Psoas muscle (tissue), 8 donors: ENCODE data around the gene PACSIN3. TPM values are rescaled to one million over a fixed set of nuclear protein-coding genes. Genes with fewer than 3 reads are reported as not detected.
"Not testable (repeated sequence)": the region's sequence is repeated elsewhere in the genome, so short reads cannot be mapped to it uniquely, and the experiment has no call there.

ENCODE experiments used
- ATAC-seq, 4 donors: fragments of 200-7000 bp; cut with Tn5 transposase; one replicate each; pipeline ENCODE4 v1.9.1; 2020; ENCODE audit warnings: moderate library complexity in 3 of 4, mild to moderate bottlenecking in 2 of 4
- DNase-seq, 2 donors: peaks; one replicate each; pipeline ENCODE4 v3.0.0-alpha.2; 2020
- H3K27ac ChIP-seq: fragments of 200-600 bp; one replicate; pipeline ENCODE4 v1.8.0; 2022
- H3K27me3 ChIP-seq, 3 donors: fragments of 200-600 bp in 1 of 3; one replicate each; pipeline versions ENCODE4 v1.6.1 to v1.8.0; 2013 to 2022; ENCODE audit warnings: low read length in 2 of 3, mild to moderate bottlenecking in 2 of 3, moderate library complexity in 1 of 3; ENCODE audit not compliant: insufficient read depth in 3 of 3
- H3K36me3 ChIP-seq, 2 donors: fragments of 200-600 bp in 1 of 2; one replicate each; pipeline versions ENCODE4 v1.6.1 to v1.8.0; 2013 to 2022; ENCODE audit warnings: low read depth in 1 of 2, mild to moderate bottlenecking in 1 of 2, moderate library complexity in 1 of 2; ENCODE audit not compliant: insufficient read depth in 1 of 2
- H3K4me1 ChIP-seq: fragments of 200-600 bp; one replicate; pipeline ENCODE4 v1.8.0; 2022
- H3K4me3 ChIP-seq: fragments of 200-600 bp; one replicate; pipeline ENCODE4 v1.8.0; 2022; ENCODE audit warnings: mild to moderate bottlenecking
- H3K9me3 ChIP-seq: fragments of 200-600 bp; one replicate; pipeline ENCODE4 v1.8.0; 2022
- WGBS, 3 donors: extraction: QIAGEN DNeasy Blood & Tissue Kit; methylation state at CpG; one replicate each; pipeline versions ENCODE4 v1.1.6 to v1.1.7; 2013; 5-methylcytosine and 5-hydroxymethylcytosine counted together
- intact Hi-C, 2 donors: fragments of 100-400 bp; cut with DNase I; formaldehyde crosslinking; loops; one replicate each; pipeline versions ENCODE4 v1.11.0 to v1.14.2; 2022
- polyA plus RNA-seq, 3 donors: library from polyadenylated mRNA; stranded (reverse); fragments of 200-250 nt; gene quantifications; one replicate each; pipeline ENCODE4 v1.2.3, GENCODE V29; 2013
- total RNA-seq, 4 donors: library from RNA; stranded (reverse); fragmentation: NEBNext Ultra II Directional in 2 of 4; extraction: Animal tissue kit (Norgen Biotek cat#: 25700) in 2 of 4; gene quantifications; one replicate each; pipeline versions ENCODE4 v1.2.1 to v1.2.4, GENCODE V29; 2021 to 2023
- TF ChIP-seq, protein P1 (sequence below): fragments of 200-600 bp; IDR thresholded peaks from one replicate; pipeline ENCODE4 v1.8.0; 2022; ENCODE audit warnings: antibody characterized with exemption
- donor health status: healthy with polysubstance abuse.
- donor health status: DM: no; HTN: no; CAD: no; lungs with moderate emphysema.
- donor health status: Bipolar disorder and iron deficiency.
- donor health status: healthy.
- donor health status: DM: yes; HTN: yes; CAD: no.
- donor health status: DM: no; HTN: no; CAD: no.
- donor health status: DM: no; HTN: no; CAD: no.
- donor health status: DM: yes; HTN: yes; CAD: no.

PACSIN3 gene
- total and polyA plus RNA-seq, 7 donors = 90.4 to 430 (median 284) TPM

DNA sequence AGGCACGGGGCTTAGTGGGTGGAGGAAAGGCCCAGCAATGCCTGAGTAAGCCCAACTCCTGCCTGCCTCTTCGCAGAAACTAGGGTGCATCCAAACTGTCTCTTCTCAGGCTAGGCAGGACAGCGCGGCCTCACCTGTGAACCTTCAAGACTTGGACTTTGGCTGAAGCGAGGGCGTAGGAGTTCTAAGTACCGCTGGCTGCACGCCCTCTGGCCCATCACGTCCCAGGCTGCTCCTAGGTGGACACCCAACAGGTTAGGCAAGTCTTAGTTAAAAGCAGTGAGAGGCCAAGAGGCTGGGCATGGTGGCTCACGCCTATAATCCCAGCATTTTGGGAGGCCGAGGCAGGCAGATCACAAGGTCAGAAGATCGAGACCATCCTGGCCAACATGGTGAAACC, 26.7 kb upstream of the PACSIN3 start:
- peak overlapping the region; percentile 92 for H3K27ac ChIP-seq
- ATAC-seq (no peak), DNase-seq (no peak)
- H3K4me1 ChIP-seq = peaks cover 23% of the 10 kb centered on the region
- intact Hi-C loops = no loop called here
- H3K27me3 ChIP-seq = no peaks in the 10 kb centered on the region
- H3K36me3 ChIP-seq = peaks cover 0 to 11% of the 10 kb centered on the region in 2 donors
- H3K9me3 ChIP-seq = no peaks in the 10 kb centered on the region
- TF ChIP-seq, protein P1, sequence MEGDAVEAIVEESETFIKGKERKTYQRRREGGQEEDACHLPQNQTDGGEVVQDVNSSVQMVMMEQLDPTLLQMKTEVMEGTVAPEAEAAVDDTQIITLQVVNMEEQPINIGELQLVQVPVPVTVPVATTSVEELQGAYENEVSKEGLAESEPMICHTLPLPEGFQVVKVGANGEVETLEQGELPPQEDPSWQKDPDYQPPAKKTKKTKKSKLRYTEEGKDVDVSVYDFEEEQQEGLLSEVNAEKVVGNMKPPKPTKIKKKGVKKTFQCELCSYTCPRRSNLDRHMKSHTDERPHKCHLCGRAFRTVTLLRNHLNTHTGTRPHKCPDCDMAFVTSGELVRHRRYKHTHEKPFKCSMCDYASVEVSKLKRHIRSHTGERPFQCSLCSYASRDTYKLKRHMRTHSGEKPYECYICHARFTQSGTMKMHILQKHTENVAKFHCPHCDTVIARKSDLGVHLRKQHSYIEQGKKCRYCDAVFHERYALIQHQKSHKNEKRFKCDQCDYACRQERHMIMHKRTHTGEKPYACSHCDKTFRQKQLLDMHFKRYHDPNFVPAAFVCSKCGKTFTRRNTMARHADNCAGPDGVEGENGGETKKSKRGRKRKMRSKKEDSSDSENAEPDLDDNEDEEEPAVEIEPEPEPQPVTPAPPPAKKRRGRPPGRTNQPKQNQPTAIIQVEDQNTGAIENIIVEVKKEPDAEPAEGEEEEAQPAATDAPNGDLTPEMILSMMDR = no peak
- no peak overlapping the region for H3K4me3 ChIP-seq
- 92 to 94% (median 94%) methylated on average over 12 of the region's 12 CpGs for WGBS, 3 donors

DNA sequence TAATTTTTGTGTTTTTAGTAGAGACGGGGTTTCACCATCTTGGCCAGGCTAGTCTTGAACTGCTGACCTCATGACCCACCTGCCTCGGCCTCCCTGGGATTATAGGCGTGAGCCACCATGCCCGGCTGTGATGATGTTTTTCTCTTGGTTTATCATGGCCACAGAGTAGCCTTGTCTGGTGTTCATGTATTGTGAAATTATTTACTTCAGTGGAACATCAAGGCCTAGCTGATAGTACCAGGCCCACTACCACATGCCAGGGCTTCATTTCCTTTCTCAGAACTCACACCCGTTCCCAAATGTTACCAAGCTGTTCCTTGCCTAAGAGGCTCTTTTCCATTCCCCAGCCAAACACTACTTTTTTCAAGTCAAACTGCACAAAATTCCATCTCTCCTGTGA, 22.4 kb upstream of the PACSIN3 start:
- Histone ChIP-seq H3K27me3 (no peaks in the 10 kb centered on the region), H3K4me3 (no peak overlapping the region), H3K4me1 (peaks cover 3% of the 10 kb centered on the region), H3K36me3 (no peaks in the 10 kb centered on the region), H3K9me3 (no peaks in the 10 kb centered on the region), H3K27ac (no peak overlapping the region)
- intact Hi-C loops = no loop called here
- WGBS, 3 donors = 74 to 79% (median 75%) methylated on average over 5 of the region's 5 CpGs
- no peak for ATAC-seq
- no peak for DNase-seq
- TF ChIP-seq, protein P1 = no peak

DNA sequence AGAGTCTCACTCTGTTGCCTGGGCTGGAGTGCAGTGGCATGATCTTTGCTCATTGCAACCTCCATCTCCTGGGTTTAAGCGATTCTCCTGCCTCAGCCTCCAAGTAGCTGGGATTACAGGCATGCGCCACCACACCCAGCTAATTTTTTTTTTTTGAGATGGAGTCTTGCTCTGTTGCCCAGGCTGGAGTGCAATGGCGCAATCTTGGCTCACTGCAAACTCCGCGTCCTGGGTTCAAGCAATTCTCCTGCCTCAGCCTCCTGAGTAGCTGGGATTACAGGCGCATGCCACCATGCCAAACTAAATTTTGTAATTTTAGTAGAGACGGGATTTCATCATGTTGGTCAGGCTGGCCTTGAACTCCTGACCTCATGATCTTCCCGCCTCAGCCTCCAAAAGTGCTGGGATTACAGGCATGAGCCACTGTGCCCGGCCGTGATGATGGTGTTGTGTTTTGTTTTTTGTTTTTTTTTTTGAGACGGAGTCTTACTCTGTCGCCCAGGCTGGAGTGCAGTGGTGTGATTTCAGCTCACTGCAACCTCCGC, 21.8 kb upstream of the PACSIN3 start:
- DNase-seq, H3K27me3 ChIP-seq, H3K4me3 ChIP-seq, ATAC-seq, H3K4me1 ChIP-seq, H3K36me3 ChIP-seq, intact Hi-C loops, H3K27ac ChIP-seq, H3K9me3 ChIP-seq: not testable (repeated sequence)
- WGBS, 3 donors = 91 to 92% (median 92%) methylated on average over 13 of the region's 13 CpGs

DNA sequence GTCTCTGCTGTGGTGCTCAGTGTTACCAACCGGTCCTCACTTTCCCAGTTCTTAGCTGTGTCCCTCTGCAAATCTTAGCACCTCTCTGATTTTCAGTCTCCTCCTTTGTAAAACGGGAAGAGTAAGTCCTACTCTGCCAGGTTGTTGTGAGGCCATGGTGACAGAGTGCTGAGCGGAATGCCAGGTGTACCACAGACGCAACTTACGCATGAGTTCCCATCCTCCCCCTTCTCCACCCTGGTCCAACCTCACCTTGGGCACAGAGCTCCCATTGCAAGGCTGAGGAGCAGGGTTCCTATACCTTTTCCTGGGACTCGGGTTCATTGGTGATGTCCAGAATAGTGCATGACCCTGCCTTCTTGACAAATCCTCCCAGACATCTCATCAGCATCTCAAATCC, 21.2 kb upstream of the PACSIN3 start:
- TF ChIP-seq, protein P1 = no peak
- H3K4me3 ChIP-seq = no peak overlapping the region
- ATAC-seq = no peak
- no peaks in the 10 kb centered on the region for H3K4me1 ChIP-seq
- 80 to 86% (median 83%) methylated on average over 6 of the region's 6 CpGs for WGBS, 3 donors
- no peaks in the 10 kb centered on the region for H3K36me3 ChIP-seq
- H3K9me3 ChIP-seq = no peaks in the 10 kb centered on the region
- DNase-seq = no peak
- no peak overlapping the region for H3K27ac ChIP-seq
- intact Hi-C loops = no loop called here
- no peaks in the 10 kb centered on the region for H3K27me3 ChIP-seq

DNA sequence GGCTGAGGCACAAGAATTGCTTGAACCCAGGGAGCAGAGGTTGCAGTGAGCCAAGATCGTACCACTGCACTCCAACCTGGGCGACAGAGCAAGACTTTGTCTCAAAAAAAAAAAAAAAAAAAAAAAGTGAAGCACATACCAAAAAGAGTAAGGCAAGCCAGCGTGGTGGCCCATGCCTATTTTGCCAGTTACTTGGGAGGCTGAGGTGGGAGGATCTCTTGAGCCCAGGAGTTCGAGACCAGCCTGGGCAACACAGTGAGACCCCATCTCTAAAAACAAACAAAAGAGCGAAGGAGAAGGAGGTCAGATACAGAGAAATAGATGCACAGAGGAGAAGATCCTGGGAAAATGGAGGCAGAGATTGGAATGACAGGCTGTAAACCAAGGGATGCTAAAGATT, 20.3 kb upstream of the PACSIN3 start:
- H3K9me3 ChIP-seq, intact Hi-C loops, ATAC-seq, H3K4me3 ChIP-seq, H3K27me3 ChIP-seq, H3K27ac ChIP-seq, H3K36me3 ChIP-seq, H3K4me1 ChIP-seq, DNase-seq: not testable (repeated sequence)
- 91 to 95% (median 92%) methylated on average over 5 of the region's 5 CpGs for WGBS, 3 donors

DNA sequence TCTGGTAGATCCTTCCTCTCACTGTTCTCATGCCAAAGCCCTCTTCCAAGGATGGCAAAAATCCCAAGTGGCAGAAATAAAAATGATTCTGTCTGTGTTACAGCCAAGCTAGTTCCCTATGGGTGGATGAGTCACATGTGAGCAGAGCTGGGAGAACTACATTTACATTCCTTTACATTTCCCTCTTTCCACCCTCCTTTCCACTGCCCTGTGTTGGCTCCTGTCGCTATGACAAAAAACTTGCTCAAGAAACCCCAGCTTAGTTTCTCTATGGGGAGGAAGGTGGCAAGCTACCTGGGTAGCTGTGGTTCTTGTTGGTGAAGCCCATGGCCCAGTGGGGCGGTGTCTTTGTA, 18.4 kb upstream of the PACSIN3 start:
- no peak overlapping the region for H3K27ac ChIP-seq
- H3K9me3 ChIP-seq = no peaks in the 10 kb centered on the region
- no peaks in the 10 kb centered on the region for H3K4me1 ChIP-seq
- H3K4me3 ChIP-seq = no peak overlapping the region
- H3K36me3 ChIP-seq = no peaks in the 10 kb centered on the region
- no peak for ATAC-seq
- DNase-seq = no peak
- intact Hi-C loops = no loop called here
- TF ChIP-seq, protein P1 = no peak
- WGBS, 3 donors = 61 to 77% (median 76%) methylated on average over 2 of the region's 2 CpGs
- no peaks in the 10 kb centered on the region for H3K27me3 ChIP-seq
